Omental fat pad (tissue), 4 donors: ENCODE data around the gene FRMD4A. TPM values are rescaled to one million over a fixed set of nuclear protein-coding genes. Genes with fewer than 3 reads are reported as not detected.

Source experiments
- ATAC-seq: fragments of 150-250 bp; one replicate; pipeline ENCODE4 v1.9.1; 2016; ENCODE audit warnings: mild to moderate bottlenecking, moderate library complexity; ENCODE audit not compliant: low FRiP score
- DNase-seq: peaks from one replicate; pipeline ENCODE4 v3.0.0-alpha.2; 2019; ENCODE audit warnings: low spot score
- total RNA-seq, 4 donors: library from RNA; depleted of rRNA; stranded (reverse); fragments of >200 nt; gene quantifications; one replicate each; pipeline ENCODE4 v1.1.0, GENCODE V29; 2016
- TF ChIP-seq, protein P1 (sequence below), 3 donors: fragments of 450-650 bp; IDR thresholded peaks; one replicate each; pipeline ENCODE4 v1.5.1; 2016 to 2017; ENCODE audit warnings: antibody characterized with exemption in 3 of 3, mild to moderate bottlenecking in 3 of 3, moderate library complexity in 2 of 3

FRMD4A gene
- total RNA-seq, 4 donors from 2014 or later = 66.8 to 119 (median 81.6) TPM

- TF ChIP-seq, protein P1, sequence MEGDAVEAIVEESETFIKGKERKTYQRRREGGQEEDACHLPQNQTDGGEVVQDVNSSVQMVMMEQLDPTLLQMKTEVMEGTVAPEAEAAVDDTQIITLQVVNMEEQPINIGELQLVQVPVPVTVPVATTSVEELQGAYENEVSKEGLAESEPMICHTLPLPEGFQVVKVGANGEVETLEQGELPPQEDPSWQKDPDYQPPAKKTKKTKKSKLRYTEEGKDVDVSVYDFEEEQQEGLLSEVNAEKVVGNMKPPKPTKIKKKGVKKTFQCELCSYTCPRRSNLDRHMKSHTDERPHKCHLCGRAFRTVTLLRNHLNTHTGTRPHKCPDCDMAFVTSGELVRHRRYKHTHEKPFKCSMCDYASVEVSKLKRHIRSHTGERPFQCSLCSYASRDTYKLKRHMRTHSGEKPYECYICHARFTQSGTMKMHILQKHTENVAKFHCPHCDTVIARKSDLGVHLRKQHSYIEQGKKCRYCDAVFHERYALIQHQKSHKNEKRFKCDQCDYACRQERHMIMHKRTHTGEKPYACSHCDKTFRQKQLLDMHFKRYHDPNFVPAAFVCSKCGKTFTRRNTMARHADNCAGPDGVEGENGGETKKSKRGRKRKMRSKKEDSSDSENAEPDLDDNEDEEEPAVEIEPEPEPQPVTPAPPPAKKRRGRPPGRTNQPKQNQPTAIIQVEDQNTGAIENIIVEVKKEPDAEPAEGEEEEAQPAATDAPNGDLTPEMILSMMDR (IDR thresholded peaks at IDR 0.05) = peak in 2 of 3 donors; percentile 22 to 70
- DNase-seq (peak; percentile 60), ATAC-seq (peak; percentile 61)
Measured at GRCh38 chr10:13659887-13660550, 670.7 kb downstream of the FRMD4A start.

DNA sequence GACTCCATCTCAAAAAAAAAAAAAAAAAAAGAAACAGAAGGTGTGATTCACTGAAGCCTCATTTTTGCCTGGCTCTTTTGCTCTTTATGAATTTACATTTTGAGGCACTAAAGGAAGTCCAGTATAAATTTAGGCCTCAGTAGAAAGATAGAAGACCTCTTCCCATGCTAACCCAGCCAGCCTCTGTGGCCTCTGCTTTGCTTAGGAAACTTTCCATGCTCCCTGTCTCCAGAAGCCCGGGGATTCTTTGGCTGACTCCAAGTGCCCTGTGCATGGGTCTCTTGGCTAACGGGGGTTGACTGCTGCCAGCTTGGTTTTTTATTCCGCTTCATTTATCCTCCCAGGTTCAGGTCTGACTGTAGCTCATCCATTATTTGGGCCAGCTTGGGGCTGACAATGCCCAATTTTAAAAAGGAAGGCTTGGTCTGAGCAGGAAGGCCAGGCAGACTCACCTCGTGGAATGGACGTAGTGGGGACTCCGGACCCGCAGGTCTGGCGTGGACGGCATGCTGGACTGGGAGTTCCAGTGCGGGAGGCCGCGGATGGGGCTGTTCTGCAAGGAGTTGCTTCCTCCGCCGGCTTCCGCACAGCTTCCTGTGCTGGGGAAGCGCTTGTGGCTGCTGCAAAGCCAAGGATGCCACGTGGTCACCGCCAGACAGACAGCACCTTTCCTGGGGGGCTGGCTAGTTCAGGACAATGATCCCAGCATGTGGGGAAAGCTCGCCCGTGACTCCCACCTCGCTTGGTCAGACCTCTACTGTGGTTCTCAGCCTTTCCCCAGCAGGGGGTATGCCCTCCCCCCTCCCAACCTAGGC, 671.6 kb downstream of the FRMD4A start:
- DNase-seq (no peak), ATAC-seq (no peak)
- TF ChIP-seq, protein P1 (IDR thresholded peaks at IDR 0.05) = no peak

GRCh38 chr10:13658264-13658663, 672.5 kb downstream of the FRMD4A start:
- TF ChIP-seq, protein P1 (IDR thresholded peaks at IDR 0.05) = no peak
- no peak for DNase-seq

GRCh38 chr10:13657101-13657680, 673.5 kb downstream of the FRMD4A start:
- TF ChIP-seq, protein P1 (IDR thresholded peaks at IDR 0.05) = no peak
- DNase-seq (no peak), ATAC-seq (no peak)

More at GRCh38 chr10:13658264-13658663, 672.5 kb downstream of the FRMD4A start:
- no peak for ATAC-seq

DNA sequence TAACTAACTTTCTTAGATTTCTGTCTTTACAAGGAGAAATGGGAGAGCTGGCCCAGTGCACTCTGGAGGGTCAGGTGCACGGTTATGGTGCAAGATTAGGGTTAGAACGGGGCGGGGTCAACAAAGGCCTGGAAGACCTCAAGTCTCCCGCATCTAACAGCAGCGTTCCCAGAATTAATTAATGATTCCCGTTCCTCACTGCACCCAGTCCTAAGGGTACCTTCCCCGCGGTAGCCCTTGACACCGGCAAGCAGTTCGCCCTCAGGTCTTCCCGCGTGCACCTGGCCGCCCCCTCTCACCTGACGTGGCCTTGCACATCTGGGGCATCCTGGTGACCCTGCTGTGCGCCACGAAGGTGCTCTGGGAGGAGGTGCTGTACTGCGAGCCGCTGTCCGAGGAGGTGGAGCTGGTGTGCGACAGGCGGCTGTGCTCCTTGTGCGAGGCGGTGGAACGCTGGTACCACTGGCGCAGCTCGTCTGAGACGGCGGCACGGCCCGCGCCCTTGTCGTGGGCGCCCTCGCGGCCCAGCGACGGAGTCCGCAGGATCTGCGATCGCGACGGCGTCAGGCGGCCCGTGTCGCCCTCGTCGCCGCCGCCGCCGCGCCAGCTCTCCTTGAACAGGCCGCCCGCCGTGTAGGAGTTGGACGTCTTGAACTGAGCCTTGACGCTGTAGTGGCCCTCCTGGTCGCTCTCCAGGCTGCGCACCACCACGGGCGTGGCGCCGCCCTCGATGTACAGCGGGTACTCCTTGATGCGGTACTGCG, 674.2 kb downstream of the FRMD4A start:
- no peak for ATAC-seq
- DNase-seq = no peak
- TF ChIP-seq, protein P1 (IDR thresholded peaks at IDR 0.05) = no peak

- DNase-seq (no peak), ATAC-seq (no peak)
- TF ChIP-seq, protein P1 (IDR thresholded peaks at IDR 0.05) = no peak
Measured at GRCh38 chr10:13654846-13655245, 675.9 kb downstream of the FRMD4A start.
